H9 (cell line): ENCODE data around the gene SLC7A14. TPM values are rescaled to one million over a fixed set of nuclear protein-coding genes. Genes with fewer than 3 reads are reported as not detected.

Experiments used
- DNase-seq: peaks from one replicate; pipeline ENCODE4 v3.0.0-alpha.2; 2017
- H2AFZ ChIP-seq: one replicate; pipeline ENCODE4 v1.6.1; 2013; ENCODE audit warnings: mild to moderate bottlenecking, low read length, control low read depth, moderate library complexity
- H2AK5ac ChIP-seq: 2 replicates; pipeline ENCODE4 v1.6.1; 2013; ENCODE audit warnings: low read length, control low read depth, mixed read lengths; ENCODE audit not compliant: insufficient read length
- H2BK120ac ChIP-seq: one replicate; pipeline ENCODE4 v1.6.1; 2013; ENCODE audit warnings: low read depth, mild to moderate bottlenecking, low read length, control low read depth, inconsistent platforms; ENCODE audit not compliant: poor library complexity, severe bottlenecking
- H2BK12ac ChIP-seq: 2 replicates; pipeline ENCODE4 v1.6.1; 2013; ENCODE audit warnings: low read length, control low read depth, mixed read lengths, low read depth; ENCODE audit not compliant: insufficient read length
- H2BK15ac ChIP-seq: 2 replicates; pipeline ENCODE4 v1.6.1; 2013; ENCODE audit warnings: low read depth, low read length, control low read depth
- H2BK20ac ChIP-seq: one replicate; pipeline ENCODE4 v1.6.1; 2013; ENCODE audit warnings: low read depth, mild to moderate bottlenecking, low read length, control low read depth, inconsistent platforms; ENCODE audit not compliant: poor library complexity, severe bottlenecking
- H2BK5ac ChIP-seq: 2 replicates; pipeline ENCODE4 v1.6.1; 2013; ENCODE audit warnings: low read length, control low read depth, mixed read lengths; ENCODE audit not compliant: insufficient read length
- H3K14ac ChIP-seq: 2 replicates; pipeline ENCODE4 v1.6.1; 2013; ENCODE audit warnings: low read length, control low read depth; ENCODE audit not compliant: insufficient read depth
- H3K18ac ChIP-seq: 2 replicates; pipeline ENCODE4 v1.6.1; 2013; ENCODE audit warnings: low read depth, mild to moderate bottlenecking, mixed read lengths, low read length, control low read depth; ENCODE audit not compliant: insufficient read length
- H3K23ac ChIP-seq: 2 replicates; pipeline ENCODE4 v1.6.1; 2013; ENCODE audit warnings: low read length, control low read depth, mixed read lengths, low read depth; ENCODE audit not compliant: insufficient read length
- H3K23me2 ChIP-seq: 2 replicates; pipeline ENCODE4 v1.6.1; 2013; ENCODE audit warnings: low read depth, mild to moderate bottlenecking, mixed read lengths, low read length, control low read depth; ENCODE audit not compliant: insufficient read length, poor library complexity, severe bottlenecking
- H3K27ac ChIP-seq: 2 replicates; pipeline ENCODE4 v1.5.1; 2013; ENCODE audit warnings: low read length, control low read depth, mixed read lengths, low read depth; ENCODE audit not compliant: insufficient read length
- H3K27me3 ChIP-seq: 2 replicates; pipeline ENCODE4 v1.6.1; 2013; ENCODE audit warnings: low read length, control low read depth, inconsistent platforms; ENCODE audit not compliant: insufficient read depth
- H3K4ac ChIP-seq: 2 replicates; pipeline ENCODE4 v1.6.1; 2013; ENCODE audit warnings: low read depth, mild to moderate bottlenecking, control low read depth, inconsistent platforms, low read length, moderate library complexity
- H3K4me1 ChIP-seq: 2 replicates; pipeline ENCODE4 v1.6.1; 2013; ENCODE audit warnings: low read length, control low read depth, inconsistent platforms; ENCODE audit not compliant: insufficient read depth
- H3K4me2 ChIP-seq: 2 replicates; pipeline ENCODE4 v1.6.1; 2013; ENCODE audit warnings: low read length, control low read depth, mixed read lengths; ENCODE audit not compliant: insufficient read length, insufficient read depth
- H3K56ac ChIP-seq: 2 replicates; pipeline ENCODE4 v1.6.1; 2013; ENCODE audit warnings: low read depth, mild to moderate bottlenecking, mixed read lengths, low read length, control low read depth; ENCODE audit not compliant: insufficient read length
- H3K79me1 ChIP-seq: 2 replicates; pipeline ENCODE4 v1.6.1; 2013; ENCODE audit warnings: low read depth, mild to moderate bottlenecking, moderate library complexity, low read length, control low read depth, inconsistent platforms; ENCODE audit not compliant: insufficient read depth, poor library complexity, severe bottlenecking
- H3K79me2 ChIP-seq: 2 replicates; pipeline ENCODE4 v1.6.1; 2013; ENCODE audit warnings: low read length, control low read depth, inconsistent platforms; ENCODE audit not compliant: insufficient read depth
- H3K9ac ChIP-seq: 2 replicates; pipeline ENCODE4 v1.6.1; 2013; ENCODE audit warnings: low read length, control low read depth, mixed read lengths; ENCODE audit not compliant: insufficient read length; ENCODE audit errors: extremely low read depth
- H3K9me3 ChIP-seq: one replicate; pipeline ENCODE4 v1.6.1; 2013; ENCODE audit warnings: low read depth, low read length, inconsistent platforms; ENCODE audit not compliant: control insufficient read depth
- H3T11ph ChIP-seq: one replicate; pipeline ENCODE4 v1.6.1; 2013; ENCODE audit warnings: mild to moderate bottlenecking, low read length, control low read depth, inconsistent platforms
- H4K20me1 ChIP-seq: one replicate; pipeline ENCODE4 v1.6.1; 2013; ENCODE audit not compliant: control insufficient read depth, insufficient read length, insufficient read depth
- H4K5ac ChIP-seq: 2 replicates; pipeline ENCODE4 v1.6.1; 2013; ENCODE audit warnings: low read depth, mild to moderate bottlenecking, mixed read lengths, low read length, control low read depth; ENCODE audit not compliant: insufficient read length
- H4K8ac ChIP-seq: replicated peaks from 2 replicates; pipeline ENCODE4 v1.6.1; 2013; ENCODE audit warnings: low read length, control low read depth, mixed read lengths, low read depth; ENCODE audit not compliant: insufficient read length
- H4K91ac ChIP-seq: 2 replicates; pipeline ENCODE4 v1.6.1; 2013; ENCODE audit warnings: low read depth, mild to moderate bottlenecking, moderate library complexity, mixed read lengths, low read length, control low read depth; ENCODE audit not compliant: insufficient read length
- H3K27ac Mint-ChIP-seq, 3 experiments: 2 replicates in 2 of 3; 3 replicates in 1 of 3; pipeline ENCODE4 v1.8.0; 2020 to 2021; ENCODE audit warnings: mixed read lengths in 3 of 3, mild to moderate bottlenecking in 1 of 3, moderate library complexity in 1 of 3
- H3K27me3 Mint-ChIP-seq: 2 replicates; pipeline ENCODE4 v1.8.0; 2021; ENCODE audit warnings: low read depth, mild to moderate bottlenecking, moderate library complexity, mixed read lengths
- H3K36me3 Mint-ChIP-seq, 3 experiments: 2 replicates in 2 of 3; 3 replicates in 1 of 3; pipeline ENCODE4 v1.8.0; 2020 to 2021; ENCODE audit warnings: low read depth in 3 of 3, mixed read lengths in 3 of 3; ENCODE audit not compliant: insufficient read depth in 1 of 3
- H3K4me1 Mint-ChIP-seq, 2 experiments: 2 replicates each; pipeline ENCODE4 v1.8.0; 2020; ENCODE audit warnings: mixed read lengths in 2 of 2
- H3K4me3 Mint-ChIP-seq, 2 experiments: 2 replicates in 1 of 2; 3 replicates in 1 of 2; pipeline ENCODE4 v1.8.0; 2020 to 2021; ENCODE audit warnings: mild to moderate bottlenecking in 2 of 2, mixed read lengths in 2 of 2, moderate library complexity in 1 of 2
- H3K9me3 Mint-ChIP-seq, 2 experiments: 2 replicates in 1 of 2; 3 replicates in 1 of 2; pipeline ENCODE4 v1.8.0; 2020; ENCODE audit warnings: mild to moderate bottlenecking in 2 of 2, mixed read lengths in 2 of 2, moderate library complexity in 1 of 2
- WGBS: extraction: QIAGEN DNeasy Blood & Tissue Kit; methylation state at CpG from one replicate; pipeline ENCODE4 v1.1.7; 2013; ENCODE audit warnings: missing lambda C conversion rate, low lambda C conversion rate, mixed read lengths; ENCODE audit not compliant: insufficient read length; ENCODE audit errors: extremely low coverage; 5-methylcytosine and 5-hydroxymethylcytosine counted together
- total RNA-seq: library from RNA; stranded (reverse); gene quantifications from 2 replicates; pipeline ENCODE4 v1.2.1, GENCODE V29; 2021
- TF ChIP-seq, protein P1 (sequence below): fragments of 200-600 bp; sonication (generic); conservative IDR thresholded peaks from 3 replicates; pipeline ENCODE4 v1.8.0; 2021; ENCODE audit warnings: antibody characterized with exemption, mild to moderate bottlenecking

The SLC7A14 gene
- total RNA-seq, 1 experiment from 2014 or later, result 0.42 TPM

DNA sequence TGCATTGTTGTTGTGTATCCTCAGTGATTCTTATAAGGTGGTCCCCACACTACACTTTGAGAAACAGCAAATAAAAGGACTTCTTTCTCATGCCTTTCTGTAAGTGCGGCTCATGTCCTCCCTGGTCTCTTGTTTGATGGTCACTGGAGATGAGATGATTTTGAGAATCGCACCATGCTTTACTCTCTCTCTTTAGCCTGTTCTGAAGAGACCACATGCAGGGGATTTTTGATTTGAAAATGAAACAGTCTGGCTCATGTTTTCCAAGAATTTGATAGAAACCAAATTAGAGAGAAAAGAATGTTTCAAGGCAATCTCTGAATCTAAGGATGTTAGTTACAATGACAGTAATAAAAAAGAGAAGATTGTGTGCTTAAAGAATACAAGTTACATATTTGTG, 149.2 kb downstream of the SLC7A14 start:
- no peak for DNase-seq
- Histone ChIP-seq H2BK15ac (no peak overlapping the region), H4K91ac (no peak overlapping the region), H3K79me2 (no peaks in the 10 kb centered on the region), H4K5ac (no peak overlapping the region), H2BK20ac (no peak overlapping the region), H3K18ac (no peak overlapping the region), H3K14ac (no peak overlapping the region), H3K4me2 (no peak overlapping the region), H3K56ac (no peak overlapping the region), H3T11ph (no peak overlapping the region), H3K4ac (no peak overlapping the region), H2AK5ac (no peak overlapping the region), H2BK5ac (no peak overlapping the region), H3K9me3 (no peaks in the 10 kb centered on the region), H3K27me3 (no peaks in the 10 kb centered on the region), H3K23me2 (no peaks in the 10 kb centered on the region), H2BK120ac (no peak overlapping the region), H3K27ac (no peak overlapping the region), H3K23ac (no peak overlapping the region), H4K20me1 (no peaks in the 10 kb centered on the region), H2BK12ac (no peak overlapping the region), H3K9ac (no peak overlapping the region), H4K8ac (no peak overlapping the region), H3K4me1 (peaks cover 3% of the 10 kb centered on the region; the same call in 1 of the 2 replicates), H3K79me1 (no peaks in the 10 kb centered on the region), H2AFZ (no peak overlapping the region)
- TF ChIP-seq, protein P1, sequence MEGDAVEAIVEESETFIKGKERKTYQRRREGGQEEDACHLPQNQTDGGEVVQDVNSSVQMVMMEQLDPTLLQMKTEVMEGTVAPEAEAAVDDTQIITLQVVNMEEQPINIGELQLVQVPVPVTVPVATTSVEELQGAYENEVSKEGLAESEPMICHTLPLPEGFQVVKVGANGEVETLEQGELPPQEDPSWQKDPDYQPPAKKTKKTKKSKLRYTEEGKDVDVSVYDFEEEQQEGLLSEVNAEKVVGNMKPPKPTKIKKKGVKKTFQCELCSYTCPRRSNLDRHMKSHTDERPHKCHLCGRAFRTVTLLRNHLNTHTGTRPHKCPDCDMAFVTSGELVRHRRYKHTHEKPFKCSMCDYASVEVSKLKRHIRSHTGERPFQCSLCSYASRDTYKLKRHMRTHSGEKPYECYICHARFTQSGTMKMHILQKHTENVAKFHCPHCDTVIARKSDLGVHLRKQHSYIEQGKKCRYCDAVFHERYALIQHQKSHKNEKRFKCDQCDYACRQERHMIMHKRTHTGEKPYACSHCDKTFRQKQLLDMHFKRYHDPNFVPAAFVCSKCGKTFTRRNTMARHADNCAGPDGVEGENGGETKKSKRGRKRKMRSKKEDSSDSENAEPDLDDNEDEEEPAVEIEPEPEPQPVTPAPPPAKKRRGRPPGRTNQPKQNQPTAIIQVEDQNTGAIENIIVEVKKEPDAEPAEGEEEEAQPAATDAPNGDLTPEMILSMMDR, result no peak
- Mint-ChIP-seq H3K36me3 (no peaks in the 10 kb centered on the region; a peak in 2 of 7 replicates), H3K4me3 (no peak overlapping the region), H3K4me1 (peaks cover 9 to 13% of the 10 kb centered on the region in 2 experiments), H3K27ac (no peak overlapping the region), H3K27me3 (peaks cover 4% of the 10 kb centered on the region; the same call in 1 of the 2 replicates), H3K9me3 (no peaks in the 10 kb centered on the region)
- no CpG with 5 or more reads among the region's 2 CpGs for WGBS
